Skeletal muscle satellite cell (primary cell): Measurements from ENCODE around the gene WEE1.
"Not testable (repeated sequence)": the region's sequence is repeated elsewhere in the genome, so short reads cannot be mapped to it uniquely, and the experiment has no call there.

Experiments
- H3K27me3 ChIP-seq: 2 replicates; pipeline ENCODE4 v1.7.0; 2013; ENCODE audit warnings: low read length; ENCODE audit not compliant: control insufficient read depth, insufficient read depth
- H3K36me3 ChIP-seq: 2 replicates; pipeline ENCODE4 v1.7.0; 2013; ENCODE audit warnings: mild to moderate bottlenecking, control low read depth, low read length; ENCODE audit not compliant: insufficient read depth
- H3K4me1 ChIP-seq: 2 replicates; pipeline ENCODE4 v1.7.0; 2013; ENCODE audit warnings: low read length; ENCODE audit not compliant: control insufficient read depth, insufficient read depth
- H3K4me2 ChIP-seq: 2 replicates; pipeline ENCODE4 v1.7.0; 2013; ENCODE audit warnings: mild to moderate bottlenecking, low read length
- H3K4me3 ChIP-seq: 2 replicates; pipeline ENCODE4 v1.7.0; 2013; ENCODE audit warnings: low read length
- H3K9ac ChIP-seq: 2 replicates; pipeline ENCODE4 v1.7.0; 2013; ENCODE audit warnings: mild to moderate bottlenecking, low read depth, low read length, moderate library complexity
- H3K9me3 ChIP-seq: replicated peaks from 2 replicates; pipeline ENCODE4 v1.7.0; 2013; ENCODE audit warnings: mild to moderate bottlenecking, control low read depth, low read length

WEE1 gene

GRCh38 chr11:9616042-9616675 lies 42.7 kb downstream of the WEE1 start:
- no peaks in the 10 kb centered on the region for H3K9me3 ChIP-seq
- no peaks in the 10 kb centered on the region for H3K27me3 ChIP-seq
- H3K4me2 ChIP-seq = no peak overlapping the region
- H3K36me3 ChIP-seq = no peaks in the 10 kb centered on the region
- peaks cover 48% of the 10 kb centered on the region for H3K4me1 ChIP-seq
- H3K9ac ChIP-seq = no peak overlapping the region
- no peak overlapping the region for H3K4me3 ChIP-seq

GRCh38 chr11:9616858-9617257 lies 43.4 kb downstream of the WEE1 start:
- Histone ChIP-seq H3K4me2 (no peak overlapping the region), H3K4me3 (no peak overlapping the region), H3K27me3 (no peaks in the 10 kb centered on the region), H3K4me1 (peaks cover 48% of the 10 kb centered on the region), H3K9ac (no peak overlapping the region), H3K9me3 (no peaks in the 10 kb centered on the region), H3K36me3 (no peaks in the 10 kb centered on the region)

GRCh38 chr11:9617940-9618339 lies 44.5 kb downstream of the WEE1 start:
- Histone ChIP-seq H3K9ac (peak overlapping the region; percentile 57), H3K36me3 (no peaks in the 10 kb centered on the region)

GRCh38 chr11:9619004-9619403 lies 45.5 kb downstream of the WEE1 start:
- Histone ChIP-seq H3K4me1 (peaks cover 32% of the 10 kb centered on the region), H3K27me3 (no peaks in the 10 kb centered on the region), H3K4me3 (no peak overlapping the region), H3K9me3 (no peaks in the 10 kb centered on the region), H3K9ac (no peak overlapping the region), H3K36me3 (no peaks in the 10 kb centered on the region), H3K4me2 (no peak overlapping the region)

More at GRCh38 chr11:9617940-9618339, 44.5 kb downstream of the WEE1 start:
- peaks cover 40% of the 10 kb centered on the region for H3K4me1 ChIP-seq
- peak overlapping the region; percentile 33 for H3K4me2 ChIP-seq
- no peaks in the 10 kb centered on the region for H3K9me3 ChIP-seq
- H3K27me3 ChIP-seq = no peaks in the 10 kb centered on the region
- no peak overlapping the region for H3K4me3 ChIP-seq

- H3K36me3 ChIP-seq = no peaks in the 10 kb centered on the region
- no peaks in the 10 kb centered on the region for H3K27me3 ChIP-seq
- no peak overlapping the region for H3K9ac ChIP-seq
- H3K9me3 ChIP-seq = no peaks in the 10 kb centered on the region
- H3K4me1 ChIP-seq = peaks cover 23% of the 10 kb centered on the region
- H3K4me2 ChIP-seq = no peak overlapping the region
- no peak overlapping the region for H3K4me3 ChIP-seq
Observed at GRCh38 chr11:9619971-9620370, 46.5 kb downstream of the WEE1 start.

GRCh38 chr11:9622353-9622752 lies 48.9 kb downstream of the WEE1 start:
- H3K4me1 ChIP-seq = peaks cover 17% of the 10 kb centered on the region
- H3K9me3 ChIP-seq, H3K36me3 ChIP-seq, H3K27me3 ChIP-seq, H3K4me3 ChIP-seq, H3K9ac ChIP-seq, H3K4me2 ChIP-seq: not testable (repeated sequence)

- H3K36me3 ChIP-seq, H3K4me3 ChIP-seq, H3K4me2 ChIP-seq, H3K27me3 ChIP-seq, H3K9me3 ChIP-seq, H3K9ac ChIP-seq: not testable (repeated sequence)
- peaks cover 12% of the 10 kb centered on the region for H3K4me1 ChIP-seq
Observed at GRCh38 chr11:9623053-9623452, 49.6 kb downstream of the WEE1 start.

- H3K36me3 ChIP-seq = no peaks in the 10 kb centered on the region
Observed at GRCh38 chr11:9624448-9624847, 51.0 kb downstream of the WEE1 start.

GRCh38 chr11:9625162-9625561 lies 51.7 kb downstream of the WEE1 start:
- Histone ChIP-seq H3K9me3 (no peaks in the 10 kb centered on the region), H3K36me3 (no peaks in the 10 kb centered on the region), H3K4me1 (peaks cover 8% of the 10 kb centered on the region), H3K4me2 (no peak overlapping the region), H3K9ac (no peak overlapping the region), H3K27me3 (no peaks in the 10 kb centered on the region), H3K4me3 (no peak overlapping the region)

More at GRCh38 chr11:9624448-9624847, 51.0 kb downstream of the WEE1 start:
- Histone ChIP-seq H3K4me2 (no peak overlapping the region), H3K4me3 (no peak overlapping the region), H3K4me1 (peaks cover 8% of the 10 kb centered on the region), H3K27me3 (no peaks in the 10 kb centered on the region), H3K9me3 (no peaks in the 10 kb centered on the region), H3K9ac (no peak overlapping the region)

GRCh38 chr11:9625728-9626127 lies 52.3 kb downstream of the WEE1 start:
- Histone ChIP-seq H3K4me3 (no peak overlapping the region), H3K4me2 (no peak overlapping the region), H3K9ac (no peak overlapping the region)

GRCh38 chr11:9626496-9627394 lies 53.3 kb downstream of the WEE1 start:
- Histone ChIP-seq H3K36me3 (no peaks in the 10 kb centered on the region), H3K27me3 (no peaks in the 10 kb centered on the region), H3K9ac (no peak overlapping the region), H3K9me3 (no peaks in the 10 kb centered on the region), H3K4me2 (no peak overlapping the region), H3K4me1 (peaks cover 8% of the 10 kb centered on the region), H3K4me3 (no peak overlapping the region)

More at GRCh38 chr11:9625728-9626127, 52.3 kb downstream of the WEE1 start:
- Histone ChIP-seq H3K36me3 (no peaks in the 10 kb centered on the region), H3K27me3 (no peaks in the 10 kb centered on the region), H3K9me3 (no peaks in the 10 kb centered on the region), H3K4me1 (peaks cover 8% of the 10 kb centered on the region)
